Neuronal stem cell (in vitro differentiated cells): ENCODE data around the gene PIK3AP1.

Experiments used
- DNase-seq: peaks from one replicate; pipeline ENCODE4 v3.0.0-alpha.2; 2013; ENCODE audit warnings: low spot score
- H2AFZ ChIP-seq: one replicate; pipeline ENCODE4 v1.6.1; 2013; ENCODE audit warnings: mild to moderate bottlenecking, low read length, inconsistent platforms
- H2AK5ac ChIP-seq: 2 replicates; pipeline ENCODE4 v1.6.1; 2013; ENCODE audit warnings: low read depth, mild to moderate bottlenecking, inconsistent platforms, low read length, moderate library complexity, mixed read lengths
- H2BK120ac ChIP-seq: 2 replicates; pipeline ENCODE4 v1.6.1; 2013; ENCODE audit warnings: low read depth, mild to moderate bottlenecking, inconsistent platforms, low read length, moderate library complexity, mixed read lengths
- H2BK12ac ChIP-seq: one replicate; pipeline ENCODE4 v1.6.1; 2013; ENCODE audit warnings: low read length, inconsistent platforms
- H2BK15ac ChIP-seq: 2 replicates; pipeline ENCODE4 v1.6.1; 2013; ENCODE audit warnings: mild to moderate bottlenecking, low read length, inconsistent platforms, mixed read lengths
- H2BK5ac ChIP-seq: one replicate; pipeline ENCODE4 v1.6.1; 2013; ENCODE audit warnings: inconsistent platforms, mild to moderate bottlenecking, low read length, moderate library complexity
- H3K14ac ChIP-seq: one replicate; pipeline ENCODE4 v1.6.1; 2013; ENCODE audit warnings: low read length, inconsistent platforms
- H3K18ac ChIP-seq: 2 replicates; pipeline ENCODE4 v1.6.1; 2013; ENCODE audit warnings: low read length, inconsistent platforms
- H3K23ac ChIP-seq: 2 replicates; pipeline ENCODE4 v1.6.1; 2013; ENCODE audit warnings: low read depth, mild to moderate bottlenecking, mixed read lengths, low read length, inconsistent platforms; ENCODE audit not compliant: poor library complexity
- H3K27ac ChIP-seq: replicated peaks from 3 replicates; pipeline ENCODE4 v1.5.1; 2013; ENCODE audit warnings: low read length, inconsistent platforms
- H3K27me3 ChIP-seq, 3 experiments: 2 replicates each; pipeline ENCODE4 v1.6.1; 2013; ENCODE audit warnings: low read length in 3 of 3, mild to moderate bottlenecking in 2 of 3, inconsistent platforms in 1 of 3, low read depth in 1 of 3, mixed read lengths in 1 of 3, moderate library complexity in 1 of 3; ENCODE audit not compliant: control insufficient read depth in 3 of 3, insufficient read depth in 3 of 3
- H3K36me3 ChIP-seq, 2 donors: replicated peaks in 1 of 2; 2 replicates each; pipeline ENCODE4 v1.6.1; 2013; ENCODE audit warnings: low read length in 2 of 2; ENCODE audit not compliant: control insufficient read depth in 2 of 2, insufficient read depth in 2 of 2
- H3K4ac ChIP-seq: 2 replicates; pipeline ENCODE4 v1.6.1; 2013; ENCODE audit warnings: inconsistent platforms, mild to moderate bottlenecking, low read length, moderate library complexity
- H3K4me1 ChIP-seq, 2 donors: 1 replicate in 1 of 2; 2 replicates in 1 of 2; pipeline ENCODE4 v1.6.1; 2013; ENCODE audit warnings: low read length in 2 of 2, low read depth in 1 of 2; ENCODE audit not compliant: control insufficient read depth in 2 of 2, insufficient read depth in 1 of 2
- H3K4me2 ChIP-seq: one replicate; pipeline ENCODE4 v1.6.1; 2013; ENCODE audit warnings: mild to moderate bottlenecking, low read length, inconsistent platforms; ENCODE audit not compliant: insufficient read depth, poor library complexity, severe bottlenecking
- H3K4me3 ChIP-seq, 2 donors: 2 replicates each; pipeline ENCODE4 v1.5.1; 2013; ENCODE audit warnings: low read length in 2 of 2, mild to moderate bottlenecking in 2 of 2, inconsistent platforms in 1 of 2, moderate library complexity in 1 of 2
- H3K79me1 ChIP-seq: one replicate; pipeline ENCODE4 v1.6.1; 2013; ENCODE audit warnings: low read depth, mild to moderate bottlenecking, inconsistent platforms, low read length, moderate library complexity
- H3K9ac ChIP-seq: one replicate; pipeline ENCODE4 v1.6.1; 2013; ENCODE audit warnings: mild to moderate bottlenecking, low read depth, low read length, inconsistent platforms; ENCODE audit not compliant: poor library complexity
- H3K9me3 ChIP-seq, 2 donors: replicated peaks in 1 of 2; 2 replicates each; pipeline versions ENCODE3 to v1.6.1; 2013; ENCODE audit warnings: low read length in 2 of 2, mild to moderate bottlenecking in 2 of 2, inconsistent platforms in 1 of 2, low read depth in 1 of 2, mixed read lengths in 1 of 2, moderate library complexity in 1 of 2; ENCODE audit not compliant: control insufficient read depth in 2 of 2, insufficient read depth in 1 of 2
- H4K8ac ChIP-seq: one replicate; pipeline ENCODE4 v1.6.1; 2013; ENCODE audit warnings: low read depth, mild to moderate bottlenecking, inconsistent platforms, low read length, moderate library complexity
- H4K91ac ChIP-seq: one replicate; pipeline ENCODE4 v1.6.1; 2013; ENCODE audit warnings: low read length, low read depth, mild to moderate bottlenecking, inconsistent platforms; ENCODE audit not compliant: poor library complexity
- WGBS, 2 donors: extraction: QIAGEN DNeasy Blood & Tissue Kit; methylation state at CpG; one replicate each; pipeline ENCODE4 v1.1.7; 2013; ENCODE audit warnings: missing lambda C conversion rate in 2 of 2, mixed read lengths in 1 of 2; ENCODE audit not compliant: insufficient read length in 2 of 2, insufficient replicate concordance in 1 of 2; ENCODE audit errors: extremely low coverage in 2 of 2; 5-methylcytosine and 5-hydroxymethylcytosine counted together

The PIK3AP1 gene

DNA sequence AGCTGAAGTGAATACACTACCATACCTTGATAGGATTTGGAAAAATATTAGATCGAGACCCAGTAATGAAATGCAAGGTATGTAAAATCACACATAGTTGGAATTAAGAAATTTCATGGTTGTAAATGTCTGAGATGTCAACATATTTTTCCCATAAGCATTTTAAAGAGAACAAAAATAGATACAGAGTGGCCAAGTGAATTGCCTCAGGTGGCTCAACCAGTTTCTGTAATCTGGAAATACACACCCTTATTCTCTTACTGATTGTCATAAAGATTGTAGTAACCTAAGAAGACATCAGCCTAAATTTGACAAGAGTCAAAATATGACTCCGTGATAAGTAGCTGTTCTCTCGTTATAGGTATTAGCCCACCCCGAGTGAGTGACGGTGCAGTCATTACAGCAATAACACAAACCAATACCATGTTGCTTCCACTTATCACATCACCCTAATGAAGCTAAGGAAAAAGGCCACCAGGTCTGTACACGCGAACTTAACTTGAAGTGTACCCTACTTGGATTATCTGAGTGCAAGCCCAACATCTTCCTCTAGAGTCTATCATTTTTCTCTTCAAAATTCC, 23.4 kb downstream of the PIK3AP1 start:
- H4K8ac ChIP-seq = no peak overlapping the region
- no peak overlapping the region for H3K27ac ChIP-seq
- no peak overlapping the region for H2BK120ac ChIP-seq
- H3K36me3 ChIP-seq = no peaks in the 10 kb centered on the region
- H3K18ac ChIP-seq = no peak overlapping the region
- no peak overlapping the region for H3K9ac ChIP-seq
- H3K4me1 ChIP-seq = no peaks in the 10 kb centered on the region
- no peak overlapping the region for H3K4me3 ChIP-seq
- DNase-seq = no peak
- H2BK5ac ChIP-seq = no peak overlapping the region
- no peak overlapping the region for H2BK12ac ChIP-seq
- H3K14ac ChIP-seq = no peak overlapping the region
- H4K91ac ChIP-seq = no peak overlapping the region
- no peaks in the 10 kb centered on the region for H3K9me3 ChIP-seq
- H3K4ac ChIP-seq = no peak overlapping the region
- H2AK5ac ChIP-seq = no peak overlapping the region
- no peaks in the 10 kb centered on the region for H3K79me1 ChIP-seq
- H3K23ac ChIP-seq = no peak overlapping the region
- H2AFZ ChIP-seq = no peak overlapping the region
- no peak overlapping the region for H3K4me2 ChIP-seq
- H3K27me3 ChIP-seq = peaks cover 0 to 5% (median 0%) of the 10 kb centered on the region in 3 experiments
- H2BK15ac ChIP-seq = no peak overlapping the region
- no CpG with 5 or more reads among the region's 7 CpGs for WGBS, 2 donors

DNA sequence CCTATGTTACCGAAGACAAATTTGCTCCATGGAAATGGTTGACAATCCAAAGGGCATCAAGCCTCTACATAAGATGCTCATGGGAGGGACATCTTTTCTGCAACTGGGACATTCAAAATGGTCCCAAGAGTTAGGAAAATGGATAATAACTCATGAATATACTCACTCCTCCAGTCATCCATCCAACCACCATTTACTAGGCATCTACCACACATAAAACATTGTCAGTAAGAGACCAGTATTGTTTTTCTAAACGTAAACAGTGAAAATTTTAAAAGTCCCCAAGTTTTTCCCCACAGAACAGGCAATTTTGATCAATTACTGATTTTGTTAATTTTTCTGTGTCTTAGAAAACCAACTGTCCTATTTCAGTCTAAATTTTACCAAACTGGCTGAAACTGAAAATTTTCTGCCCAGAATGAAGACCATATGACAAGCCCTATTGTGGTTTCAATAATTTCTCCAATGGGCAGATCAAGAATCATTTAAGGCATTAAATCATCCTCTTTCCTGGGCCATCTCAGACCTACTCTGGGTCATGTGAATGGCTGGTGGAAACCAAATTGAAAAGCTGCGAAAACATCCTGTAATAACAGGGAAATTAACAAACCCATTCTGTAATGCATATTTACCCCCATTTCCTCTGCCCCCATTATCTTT, 24.2 kb downstream of the PIK3AP1 start:
- Histone ChIP-seq H2AK5ac (no peak overlapping the region), H3K23ac (no peak overlapping the region), H3K27me3 (peaks cover 0 to 7% (median 0%) of the 10 kb centered on the region in 3 experiments), H2BK5ac (no peak overlapping the region), H3K79me1 (no peaks in the 10 kb centered on the region), H2BK15ac (no peak overlapping the region), H3K9me3 (no peaks in the 10 kb centered on the region), H2BK120ac (no peak overlapping the region), H3K4me1 (no peaks in the 10 kb centered on the region), H3K4ac (no peak overlapping the region), H3K36me3 (no peaks in the 10 kb centered on the region), H2AFZ (no peak overlapping the region), H3K27ac (no peak overlapping the region), H3K18ac (no peak overlapping the region), H3K4me2 (no peak overlapping the region), H2BK12ac (no peak overlapping the region), H4K8ac (no peak overlapping the region), H3K9ac (no peak overlapping the region), H3K14ac (no peak overlapping the region), H4K91ac (no peak overlapping the region), H3K4me3 (no peak overlapping the region)
- DNase-seq = no peak
- WGBS, 2 donors = no CpG with 5 or more reads among the region's 3 CpGs

DNA sequence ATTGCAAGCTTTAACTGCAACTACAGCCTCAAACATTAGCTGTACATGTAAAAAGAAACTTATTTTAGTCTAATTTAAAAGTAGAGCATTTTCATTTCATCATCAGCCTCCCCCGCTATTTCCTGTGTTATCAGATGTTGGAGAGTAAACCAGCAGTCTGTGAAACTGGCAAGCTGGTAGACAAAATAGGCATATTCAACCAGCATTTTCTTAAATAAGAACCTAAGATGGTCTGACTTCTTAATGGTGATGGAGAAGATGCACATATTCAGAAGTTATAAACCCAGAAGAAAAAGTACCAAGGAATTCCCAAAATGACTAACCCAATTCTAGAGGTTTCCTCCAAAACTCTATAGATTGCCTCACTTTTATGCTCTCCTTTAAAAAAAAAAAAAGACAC, 24.9 kb downstream of the PIK3AP1 start:
- H3K4me1 ChIP-seq = no peaks in the 10 kb centered on the region
- no peak overlapping the region for H3K18ac ChIP-seq
- no peak for DNase-seq
- H3K4ac ChIP-seq = no peak overlapping the region
- no peaks in the 10 kb centered on the region for H3K79me1 ChIP-seq
- H2AK5ac ChIP-seq = no peak overlapping the region
- no peak overlapping the region for H3K9ac ChIP-seq
- no peak overlapping the region for H2AFZ ChIP-seq
- no peak overlapping the region for H2BK5ac ChIP-seq
- H3K23ac ChIP-seq = no peak overlapping the region
- no peaks in the 10 kb centered on the region for H3K9me3 ChIP-seq
- no peak overlapping the region for H3K4me3 ChIP-seq
- no peak overlapping the region for H4K8ac ChIP-seq
- no CpG with 5 or more reads among the region's 1 CpG for WGBS, 2 donors
- H3K36me3 ChIP-seq = no peaks in the 10 kb centered on the region
- H3K27me3 ChIP-seq = peaks cover 0 to 8% (median 0%) of the 10 kb centered on the region in 3 experiments
- H4K91ac ChIP-seq = no peak overlapping the region
- H2BK120ac ChIP-seq = no peak overlapping the region
- no peak overlapping the region for H3K4me2 ChIP-seq
- no peak overlapping the region for H3K14ac ChIP-seq
- no peak overlapping the region for H3K27ac ChIP-seq
- no peak overlapping the region for H2BK15ac ChIP-seq
- no peak overlapping the region for H2BK12ac ChIP-seq

DNA sequence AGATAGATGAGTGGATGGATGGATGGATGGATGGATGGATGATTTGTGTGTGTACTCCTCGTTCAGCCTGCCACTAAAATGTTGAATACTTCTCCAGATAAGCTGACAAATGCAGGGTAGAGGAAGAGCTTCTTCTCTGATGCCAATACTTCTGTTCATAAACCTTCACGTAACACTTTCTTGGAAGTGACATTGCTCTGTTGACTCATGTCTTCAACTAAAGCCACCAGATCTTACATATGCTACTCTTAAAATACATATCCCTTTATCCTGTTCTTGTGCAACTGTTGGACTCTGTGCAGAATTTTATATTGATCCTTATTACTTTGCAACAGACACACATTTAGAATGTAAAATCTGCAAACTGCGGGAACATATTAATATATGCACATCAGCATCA, 26.9 kb downstream of the PIK3AP1 start:
- Histone ChIP-seq H3K4ac (no peak overlapping the region), H3K27ac (no peak overlapping the region), H3K18ac (no peak overlapping the region), H2BK5ac (no peak overlapping the region), H2AFZ (no peak overlapping the region), H3K9ac (no peak overlapping the region), H3K4me1 (no peaks in the 10 kb centered on the region), H4K8ac (no peak overlapping the region), H4K91ac (no peak overlapping the region), H2BK15ac (no peak overlapping the region), H2BK120ac (no peak overlapping the region), H3K9me3 (no peaks in the 10 kb centered on the region), H3K79me1 (no peaks in the 10 kb centered on the region), H3K23ac (no peak overlapping the region), H3K4me3 (no peak overlapping the region), H2BK12ac (no peak overlapping the region), H3K27me3 (peaks cover 0 to 5% (median 0%) of the 10 kb centered on the region in 3 experiments), H3K36me3 (no peaks in the 10 kb centered on the region), H3K14ac (no peak overlapping the region), H3K4me2 (no peak overlapping the region), H2AK5ac (no peak overlapping the region)
- no peak for DNase-seq
- no CpG with 5 or more reads among the region's 3 CpGs for WGBS, 2 donors
